HG03196 (cell line): ENCODE data around the gene ZAP70.
"Not testable (repeated sequence)": the region's sequence is repeated elsewhere in the genome, so short reads cannot be mapped to it uniquely, and the experiment has no call there.

Experiments
- ATAC-seq: cut with Tn5 transposase; IDR thresholded peaks from one replicate; pipeline ENCODE4 v1.9.1; 2021; ENCODE audit not compliant: unreplicated experiment

The ZAP70 gene

GRCh38 chr2:97713296-97714083 is at the start of gene ZAP70:
TSS of gene ZAP70 (plus strand) at chr2:97713576. CDS start at chr2:97724037, 10,461 bp downstream.
- ATAC-seq = no peak

DNA sequence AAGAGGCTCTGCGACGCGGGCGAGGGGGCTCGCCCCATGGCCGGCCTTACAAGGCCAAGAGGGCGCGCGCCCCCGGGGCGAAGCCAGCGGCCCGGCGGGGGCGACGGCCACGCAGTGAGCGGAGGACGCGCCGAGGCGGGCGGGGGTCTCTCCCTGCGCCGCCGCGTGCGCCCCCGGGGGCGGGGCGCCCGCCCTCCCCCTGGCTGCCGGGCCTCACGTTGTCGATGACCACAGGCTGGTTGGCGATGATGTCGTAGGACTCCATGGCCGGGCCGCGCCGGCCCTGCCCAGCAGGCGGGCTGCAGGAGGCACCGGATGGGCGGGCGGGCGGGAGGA is 49.8 kb upstream of the ZAP70 start:
- ATAC-seq = no peak

- peak; percentile 86 for ATAC-seq
Measured at GRCh38 chr2:97663962-97664635, 49.3 kb upstream of the ZAP70 start, which contains the start of gene ACTR1B. TSS of gene ACTR1B (minus strand) at chr2:97664044. CDS start at chr2:97663890, 154 bp downstream.

- no peak for ATAC-seq
Measured at GRCh38 chr2:97664636-97664970, 48.8 kb upstream of the ZAP70 start.

DNA sequence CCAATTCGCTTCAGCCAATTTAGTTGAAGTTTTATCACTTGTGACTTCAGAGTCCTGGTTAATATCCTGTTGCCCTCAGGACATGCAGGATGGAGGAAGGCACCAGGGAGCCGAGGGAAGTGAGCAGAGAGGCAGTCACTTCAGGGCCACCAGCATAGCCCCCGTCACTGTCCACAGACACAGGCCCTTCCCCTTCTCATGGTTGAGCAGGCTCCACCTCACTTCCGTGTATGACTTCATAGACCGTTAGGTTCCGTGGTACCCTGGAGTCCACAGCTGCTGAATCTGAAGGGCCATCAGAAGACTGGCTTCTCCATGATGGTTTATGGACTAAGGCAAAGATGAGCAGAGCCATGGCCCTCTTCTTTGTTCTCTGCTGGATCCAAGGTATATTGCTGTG is 43.9 kb upstream of the ZAP70 start, which contains the start of gene C2orf92:
Gene C2orf92, plus strand, starts transcription at position 266 of the 400 bp plus-strand sequence. Its CDS starts 76 bp downstream, at position 342.
- no peak for ATAC-seq

DNA sequence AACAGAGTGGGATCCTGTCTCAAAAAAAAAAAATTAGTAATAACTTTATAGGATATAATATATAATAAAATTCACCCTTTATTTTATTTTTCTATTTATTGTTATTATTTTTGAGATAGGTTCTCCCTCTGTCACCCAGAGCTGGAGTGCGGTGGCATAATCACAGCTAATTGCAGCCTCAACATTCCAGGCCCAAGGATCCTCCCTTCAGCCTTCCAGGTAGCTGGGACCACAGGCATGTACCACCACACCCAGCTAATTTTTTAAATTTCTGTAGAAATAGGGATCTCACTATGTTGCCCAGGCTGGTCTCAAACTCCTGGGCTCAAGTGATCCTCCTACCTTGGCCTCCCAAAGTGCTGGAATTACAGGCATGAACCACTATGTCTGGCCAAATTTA is 42.9 kb upstream of the ZAP70 start:
- no peak for ATAC-seq

- ATAC-seq = no peak
Measured at GRCh38 chr2:97671526-97671925, 41.9 kb upstream of the ZAP70 start.

- ATAC-seq = not testable (repeated sequence)
Measured at GRCh38 chr2:97672606-97673140, 40.7 kb upstream of the ZAP70 start.

DNA sequence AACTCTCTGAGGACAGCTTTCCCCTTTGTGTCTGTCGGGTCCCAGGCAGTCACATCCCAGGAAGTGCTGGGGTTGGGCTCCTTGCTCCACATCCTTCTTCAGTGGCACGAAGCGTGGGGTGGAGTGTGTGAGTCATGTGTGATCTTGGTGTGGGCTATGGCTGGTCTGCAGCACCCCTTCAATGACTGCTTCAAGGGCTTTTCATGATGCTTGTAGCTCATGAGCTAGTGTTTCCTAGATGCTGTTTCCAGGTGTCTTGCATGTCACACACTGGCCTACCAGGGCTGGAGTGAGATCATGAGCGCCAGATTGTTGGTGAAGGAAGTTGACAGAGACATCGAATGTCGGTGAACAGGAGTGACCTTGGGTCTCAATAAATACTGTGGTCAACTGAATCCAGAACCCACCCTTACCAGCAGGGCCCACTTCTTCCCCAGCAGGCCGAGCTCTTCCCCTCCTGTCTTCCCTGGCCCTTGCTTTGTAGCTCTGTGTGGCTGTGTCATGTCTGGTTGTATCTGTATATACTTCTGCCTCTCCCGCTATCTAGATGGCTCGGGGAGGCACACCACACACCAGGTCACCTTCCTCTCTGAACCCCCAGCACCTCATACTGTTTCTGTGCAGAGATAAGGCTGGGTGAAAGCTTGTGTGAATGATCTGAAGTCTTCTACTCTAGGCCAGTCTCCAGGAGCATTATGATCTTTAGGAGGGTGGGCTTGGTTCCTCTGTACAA is 40.0 kb upstream of the ZAP70 start:
- peak; percentile 13 for ATAC-seq

GRCh38 chr2:97673915-97674283 is 39.5 kb upstream of the ZAP70 start:
- ATAC-seq = peak; percentile 50

DNA sequence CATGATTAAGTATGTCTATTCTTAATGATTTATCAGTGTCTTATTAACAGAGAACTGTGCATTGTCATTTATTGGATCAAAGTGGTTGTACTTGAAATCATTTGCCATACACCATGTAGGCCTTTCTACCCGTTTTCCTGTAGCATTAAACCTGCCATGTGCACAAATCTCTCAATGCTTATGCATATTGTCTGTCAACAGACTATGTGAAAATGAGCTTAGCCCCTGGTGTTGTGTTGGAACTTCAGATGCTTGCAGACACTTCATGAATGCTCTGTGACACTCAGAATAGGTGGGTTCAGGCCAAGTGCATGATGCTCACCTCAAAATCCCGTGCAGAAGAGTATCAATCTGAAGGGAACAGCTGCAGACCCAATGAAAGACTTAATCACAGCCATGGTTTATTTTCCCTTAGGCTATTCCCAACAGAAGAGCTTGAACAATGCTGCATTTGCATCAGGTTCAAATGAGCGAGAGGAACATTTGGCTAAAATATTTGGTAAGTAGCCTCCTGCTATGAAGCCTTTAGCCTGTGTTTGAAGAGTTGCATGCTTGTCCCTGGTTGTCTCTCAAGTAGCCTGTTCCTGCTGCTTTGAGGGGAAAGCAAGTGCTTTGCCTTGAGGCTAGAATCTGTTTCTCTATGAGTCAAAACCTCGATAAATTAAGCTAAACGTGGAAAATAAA is 37.8 kb upstream of the ZAP70 start:
- no peak for ATAC-seq

- ATAC-seq = no peak
Measured at GRCh38 chr2:97676620-97677019, 36.8 kb upstream of the ZAP70 start.

DNA sequence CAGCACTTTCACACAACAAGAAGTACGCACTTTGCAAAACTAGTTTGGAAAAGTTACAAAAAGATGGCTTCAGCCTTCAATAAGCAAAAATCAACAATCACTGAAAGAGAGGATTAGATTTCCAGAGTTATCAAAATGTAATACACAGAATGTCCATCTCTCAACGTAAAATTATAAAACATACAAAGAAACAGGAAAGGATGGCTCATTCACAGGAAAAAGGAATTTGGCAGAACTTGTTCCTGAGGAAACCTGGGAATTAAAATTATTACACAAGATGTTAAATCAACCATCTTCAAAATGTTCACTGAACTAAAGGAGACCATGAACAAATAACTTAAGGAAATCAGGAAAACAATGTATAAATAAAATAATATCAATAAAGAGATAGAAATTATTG is 35.9 kb upstream of the ZAP70 start:
- no peak for ATAC-seq

DNA sequence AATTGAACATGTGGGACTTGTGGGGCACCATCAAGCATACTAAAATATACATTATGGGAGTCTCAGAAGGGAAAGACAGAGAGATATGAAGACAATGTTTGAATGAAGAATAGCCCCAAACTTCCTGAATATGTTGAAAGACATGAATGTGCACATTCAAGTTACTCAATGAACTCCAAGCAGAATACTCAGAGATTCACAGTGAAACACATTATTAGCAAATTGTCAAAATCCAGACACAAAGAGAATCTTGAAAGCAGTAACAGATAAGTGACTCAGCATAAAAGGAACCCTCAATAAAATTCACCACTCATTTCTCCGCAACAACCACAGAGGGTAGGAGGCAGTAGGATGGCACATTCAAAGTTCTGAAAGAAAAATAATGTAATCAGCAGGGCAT is 35.1 kb upstream of the ZAP70 start:
- ATAC-seq = no peak

DNA sequence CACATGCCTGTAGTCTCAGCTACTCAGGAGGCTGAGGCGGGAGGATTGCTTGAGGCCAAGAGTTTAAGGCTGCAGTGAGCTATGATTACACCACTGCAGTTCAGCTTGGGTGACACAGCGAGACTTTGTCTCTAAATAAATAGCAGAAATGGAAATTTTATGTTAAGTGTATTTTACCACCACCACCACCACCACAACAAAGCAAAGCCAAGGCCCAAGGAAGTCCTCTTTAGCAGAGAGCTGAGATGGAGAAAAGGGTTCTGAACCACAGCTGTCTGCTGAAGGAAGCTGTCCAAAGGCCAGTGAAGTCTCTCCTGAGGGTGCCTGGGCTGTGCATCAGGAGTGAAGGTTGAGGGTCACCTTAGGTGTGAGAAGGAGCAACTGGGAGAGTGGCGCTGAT is 26.1 kb upstream of the ZAP70 start:
- not testable (repeated sequence) for ATAC-seq

DNA sequence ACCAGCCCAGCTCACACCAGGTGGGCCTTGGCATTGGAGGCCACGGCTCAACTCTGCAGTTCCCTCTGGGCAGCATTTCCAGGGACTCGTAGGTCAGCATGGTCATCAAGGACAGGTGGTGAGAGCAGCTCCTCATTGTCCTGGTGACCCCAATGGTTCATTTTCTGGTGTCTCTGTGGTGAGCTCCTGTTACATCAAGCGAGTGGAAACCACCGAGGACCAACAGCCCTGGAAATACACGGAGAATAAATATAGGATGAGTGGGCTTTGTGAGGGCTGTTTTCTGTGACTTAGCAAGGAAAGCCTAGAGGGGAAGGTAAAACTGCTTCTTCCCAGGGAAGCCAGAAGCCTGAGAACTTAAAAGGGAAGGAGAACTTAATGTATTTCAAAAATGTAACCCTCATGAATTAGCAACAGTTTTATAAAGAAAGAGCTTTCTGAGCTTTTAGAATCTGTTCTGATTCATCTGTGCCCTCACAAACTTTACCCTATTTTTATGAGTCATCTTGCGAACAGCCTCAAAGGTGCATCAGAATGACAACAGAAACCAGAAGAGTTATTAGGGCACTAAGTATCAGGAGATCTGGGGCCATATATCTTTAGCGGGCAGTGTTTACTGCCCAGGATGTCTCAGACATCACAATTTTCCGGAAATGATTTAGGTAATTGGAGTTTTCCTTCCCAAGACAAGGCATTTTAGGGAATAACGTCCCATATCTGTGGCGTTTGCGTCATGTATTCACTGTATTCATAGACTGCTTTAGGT is 25.1 kb upstream of the ZAP70 start:
- ATAC-seq = no peak

DNA sequence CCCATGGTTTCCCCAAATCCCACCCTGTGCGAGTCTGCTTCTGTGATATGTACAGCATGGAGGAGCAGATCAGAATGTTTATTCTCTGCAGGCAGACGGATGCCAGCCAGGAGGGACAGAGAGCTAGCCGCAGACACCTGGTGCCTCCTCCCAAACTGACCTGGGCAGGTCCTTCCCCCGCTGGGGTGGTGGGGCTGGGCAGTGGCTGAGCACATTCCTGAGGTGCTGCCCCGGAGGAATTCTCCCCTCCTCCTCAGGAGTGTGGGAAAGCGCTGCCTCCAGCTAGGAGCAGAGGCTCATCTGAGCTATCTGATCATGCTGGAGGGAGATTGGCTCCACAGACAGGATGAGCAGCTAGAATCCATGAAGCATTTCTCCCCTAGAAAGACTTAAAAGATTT is 22.2 kb upstream of the ZAP70 start:
- no peak for ATAC-seq

- ATAC-seq = no peak
Measured at GRCh38 chr2:97693476-97693875, 19.9 kb upstream of the ZAP70 start.

DNA sequence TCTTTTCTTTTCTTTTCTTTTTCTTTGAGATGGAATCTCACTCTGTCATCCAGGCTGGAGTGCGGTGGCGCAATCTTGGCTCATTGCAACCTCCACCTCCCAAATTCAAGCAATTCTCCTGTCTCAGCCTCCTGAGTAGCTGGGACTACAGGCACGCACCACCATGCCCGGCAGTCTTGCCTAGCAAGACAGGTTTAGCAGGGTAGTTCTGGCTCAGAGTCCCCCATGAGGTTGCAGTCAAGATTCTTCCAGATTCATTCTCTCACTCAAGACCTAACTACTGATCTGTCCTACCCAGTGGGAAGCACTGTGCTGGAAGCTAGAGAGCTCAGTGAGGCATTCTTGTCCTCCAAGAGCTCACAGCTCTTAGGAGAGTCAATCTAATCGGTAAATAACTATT is 17.6 kb upstream of the ZAP70 start:
- ATAC-seq = no peak
